ENCODE data around the gene PDLIM5.

DNA sequence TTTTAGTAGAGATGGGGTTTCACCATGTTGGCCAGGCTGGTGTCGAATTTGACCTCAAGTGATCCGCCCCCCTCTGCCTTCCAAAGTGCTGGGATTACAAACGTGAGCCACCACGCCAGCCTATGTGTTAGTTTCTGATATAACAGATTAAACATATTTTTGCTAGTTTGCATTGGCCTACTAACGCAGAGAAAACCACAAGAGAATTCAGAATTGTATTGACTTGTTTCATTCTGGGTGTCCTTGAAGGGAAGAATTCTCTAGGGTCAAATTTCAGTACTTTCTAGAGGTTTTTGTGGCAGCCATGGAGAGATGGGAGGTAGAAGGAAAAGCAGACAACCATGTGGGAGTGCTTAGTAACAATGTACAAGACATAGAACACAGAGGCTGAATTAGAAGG lies 259.9 kb downstream of the PDLIM5 start:
- TF ChIP-seq, protein P1, sequence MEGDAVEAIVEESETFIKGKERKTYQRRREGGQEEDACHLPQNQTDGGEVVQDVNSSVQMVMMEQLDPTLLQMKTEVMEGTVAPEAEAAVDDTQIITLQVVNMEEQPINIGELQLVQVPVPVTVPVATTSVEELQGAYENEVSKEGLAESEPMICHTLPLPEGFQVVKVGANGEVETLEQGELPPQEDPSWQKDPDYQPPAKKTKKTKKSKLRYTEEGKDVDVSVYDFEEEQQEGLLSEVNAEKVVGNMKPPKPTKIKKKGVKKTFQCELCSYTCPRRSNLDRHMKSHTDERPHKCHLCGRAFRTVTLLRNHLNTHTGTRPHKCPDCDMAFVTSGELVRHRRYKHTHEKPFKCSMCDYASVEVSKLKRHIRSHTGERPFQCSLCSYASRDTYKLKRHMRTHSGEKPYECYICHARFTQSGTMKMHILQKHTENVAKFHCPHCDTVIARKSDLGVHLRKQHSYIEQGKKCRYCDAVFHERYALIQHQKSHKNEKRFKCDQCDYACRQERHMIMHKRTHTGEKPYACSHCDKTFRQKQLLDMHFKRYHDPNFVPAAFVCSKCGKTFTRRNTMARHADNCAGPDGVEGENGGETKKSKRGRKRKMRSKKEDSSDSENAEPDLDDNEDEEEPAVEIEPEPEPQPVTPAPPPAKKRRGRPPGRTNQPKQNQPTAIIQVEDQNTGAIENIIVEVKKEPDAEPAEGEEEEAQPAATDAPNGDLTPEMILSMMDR (IDR thresholded peaks at IDR 0.05): no peak
- no peak for TF ChIP-seq POLR2AphosphoS5 (IDR thresholded peaks at IDR 0.05; ENCODE audit: insufficient read depth in 1 of 2, low read depth in 1 of 2)

Data from vagina (tissue), 2 donors.